Neural progenitor cell (in vitro differentiated cells): ENCODE results near the gene MDH1B. TPM values are rescaled to one million over a fixed set of nuclear protein-coding genes. Genes with fewer than 3 reads are reported as not detected.
A peak's percentile ranks its signal among the peaks of the same experiment; 100 is the strongest.

Experiments used
- DNase-seq: peaks from one replicate; pipeline ENCODE4 v3.0.0-alpha.2; 2016; ENCODE audit warnings: low spot score
- H2AFZ ChIP-seq: fragments of 200-600 bp; sonication (generic); replicated peaks from 2 replicates; pipeline ENCODE4 v1.6.1; 2016; ENCODE audit warnings: antibody characterized with exemption
- H3F3A ChIP-seq: fragments of 200-600 bp; sonication (generic); 2 replicates; pipeline ENCODE4 v1.6.1; 2016; ENCODE audit warnings: antibody characterized with exemption, low read depth
- H3K27ac ChIP-seq: fragments of 200-600 bp; sonication (generic); 2 replicates; pipeline ENCODE4 v1.5.1; 2016; ENCODE audit warnings: mild to moderate bottlenecking
- H3K27me3 ChIP-seq: fragments of 200-600 bp; sonication (generic); 2 replicates; pipeline ENCODE4 v1.6.1; 2016; ENCODE audit warnings: mild to moderate bottlenecking, moderate library complexity
- H3K36me3 ChIP-seq: fragments of 200-600 bp; sonication (generic); 2 replicates; pipeline ENCODE4 v1.5.1; 2016
- H3K4me1 ChIP-seq: fragments of 200-600 bp; sonication (generic); 2 replicates; pipeline ENCODE4 v1.6.1; 2016; ENCODE audit warnings: mixed run types
- H3K4me2 ChIP-seq: fragments of 200-600 bp; sonication (generic); 2 replicates; pipeline ENCODE4 v1.6.1; 2016
- H3K4me3 ChIP-seq: fragments of 200-600 bp; sonication (generic); 2 replicates; pipeline ENCODE4 v1.5.1; 2016
- H3K79me2 ChIP-seq: fragments of 200-600 bp; sonication (generic); 2 replicates; pipeline ENCODE4 v1.6.1; 2016; ENCODE audit warnings: low read depth
- H3K9ac ChIP-seq: fragments of 200-600 bp; sonication (generic); 2 replicates; pipeline ENCODE4 v1.6.1; 2016
- H3K9me3 ChIP-seq: fragments of 200-600 bp; sonication (generic); 2 replicates; pipeline ENCODE4 v1.5.1; 2016; ENCODE audit warnings: low read depth
- H4K20me1 ChIP-seq: fragments of 200-600 bp; sonication (generic); 2 replicates; pipeline ENCODE4 v1.6.1; 2016; ENCODE audit warnings: low read depth
- H3K27ac Mint-ChIP-seq: 3 replicates; pipeline ENCODE4 v1.8.0; 2021; ENCODE audit warnings: mixed read lengths
- H3K27me3 Mint-ChIP-seq: 2 replicates; pipeline ENCODE4 v1.8.0; 2022; ENCODE audit warnings: low read depth, mild to moderate bottlenecking, inconsistent platforms, moderate library complexity, mixed read lengths; ENCODE audit not compliant: insufficient read depth
- H3K36me3 Mint-ChIP-seq: 3 replicates; pipeline ENCODE4 v1.8.0; 2021; ENCODE audit warnings: mixed read lengths
- H3K4me1 Mint-ChIP-seq: 3 replicates; pipeline ENCODE4 v1.8.0; 2021; ENCODE audit warnings: mixed read lengths
- H3K4me3 Mint-ChIP-seq: 3 replicates; pipeline ENCODE4 v1.8.0; 2021; ENCODE audit warnings: mild to moderate bottlenecking, moderate library complexity, mixed read lengths
- H3K9me3 Mint-ChIP-seq: 3 replicates; pipeline ENCODE4 v1.8.0; 2020; ENCODE audit warnings: mixed read lengths
- CTCF ChIP-seq: fragments of 200-600 bp; sonication (generic); IDR thresholded peaks from 2 replicates; pipeline ENCODE4 v1.5.1; 2017; ENCODE audit warnings: antibody characterized with exemption, mild to moderate bottlenecking
- EZH2 ChIP-seq: fragments of 200-600 bp; sonication (generic); IDR thresholded peaks from 2 replicates; pipeline ENCODE4 v1.6.1; 2017; ENCODE audit warnings: antibody characterized with exemption, mild to moderate bottlenecking, moderate library complexity
- EZH2phosphoT487 ChIP-seq: fragments of 200-600 bp; sonication (generic); IDR thresholded peaks from 2 replicates; pipeline ENCODE4 v1.6.1; 2017; ENCODE audit warnings: antibody characterized with exemption
- total RNA-seq: library from RNA; depleted of rRNA; stranded (reverse); fragments of >200 nt; gene quantifications from 2 replicates; pipeline ENCODE4 v1.2.3, GENCODE V29; 2015; ENCODE audit warnings: low replicate concordance

The MDH1B gene
- total RNA-seq, 1 donor from 2014 or later = 3.9 TPM

- Histone ChIP-seq H3K9me3 (no peaks in the 10 kb centered on the region), H3K36me3 (no peaks in the 10 kb centered on the region), H2AFZ (peak overlapping the region; percentile 98), H3K4me2 (peak overlapping the region; percentile 86), H3K9ac (peak overlapping the region; percentile 87), H4K20me1 (no peaks in the 10 kb centered on the region), H3K4me1 (peaks cover 5% of the 10 kb centered on the region), H3K27ac (no peak overlapping the region), H3K4me3 (peak overlapping the region; percentile 81), H3K27me3 (peaks cover 18% of the 10 kb centered on the region), H3F3A (no peaks in the 10 kb centered on the region), H3K79me2 (peaks cover 42% of the 10 kb centered on the region)
- Mint-ChIP-seq H3K4me3 (no peak overlapping the region), H3K4me1 (peaks cover 10% of the 10 kb centered on the region), H3K27me3 (peaks cover 4% of the 10 kb centered on the region), H3K36me3 (peaks cover 6% of the 10 kb centered on the region), H3K9me3 (no peaks in the 10 kb centered on the region), H3K27ac (no peak overlapping the region)
- TF ChIP-seq CTCF (no peak), EZH2phosphoT487 (no peak), EZH2 (no peak)
- DNase-seq = peak; percentile 11
Measured at GRCh38 chr2:206766057-206766930, 1.2 kb upstream of the MDH1B start.

- Histone ChIP-seq H3K9ac (peak overlapping the region; percentile 87), H3K27me3 (peaks cover 28% of the 10 kb centered on the region), H3K4me2 (peak overlapping the region; percentile 86), H4K20me1 (no peaks in the 10 kb centered on the region), H3K27ac (no peak overlapping the region), H3F3A (no peaks in the 10 kb centered on the region), H2AFZ (peak overlapping the region; percentile 98), H3K4me1 (peaks cover 5% of the 10 kb centered on the region), H3K9me3 (no peaks in the 10 kb centered on the region), H3K36me3 (no peaks in the 10 kb centered on the region), H3K79me2 (peaks cover 42% of the 10 kb centered on the region), H3K4me3 (peak overlapping the region; percentile 81)
- DNase-seq = no peak
- H3K9me3 Mint-ChIP-seq = no peaks in the 10 kb centered on the region
- peaks cover 6% of the 10 kb centered on the region for H3K36me3 Mint-ChIP-seq
- H3K4me3 Mint-ChIP-seq = no peak overlapping the region
- H3K4me1 Mint-ChIP-seq = peaks cover 10% of the 10 kb centered on the region
- peak overlapping the region; percentile 97 for H3K27ac Mint-ChIP-seq
- H3K27me3 Mint-ChIP-seq = peaks cover 4% of the 10 kb centered on the region
- TF ChIP-seq EZH2 = no peak
- no peak for TF ChIP-seq EZH2phosphoT487
- TF ChIP-seq CTCF = no peak
Measured at GRCh38 chr2:206764673-206765241, 371 bp downstream of the MDH1B start.

GRCh38 chr2:206756816-206757215 lies 8.3 kb downstream of the MDH1B start:
- no peak overlapping the region for H3K4me3 ChIP-seq
- no peaks in the 10 kb centered on the region for H4K20me1 ChIP-seq
- no peaks in the 10 kb centered on the region for H3K9me3 ChIP-seq
- no peaks in the 10 kb centered on the region for H3F3A ChIP-seq
- H3K27me3 Mint-ChIP-seq = no peaks in the 10 kb centered on the region
- no peaks in the 10 kb centered on the region for H3K4me1 ChIP-seq
- H3K27ac Mint-ChIP-seq = no peak overlapping the region
- no peak overlapping the region for H3K4me3 Mint-ChIP-seq
- H3K27ac ChIP-seq = no peak overlapping the region
- H3K79me2 ChIP-seq = no peaks in the 10 kb centered on the region
- no peaks in the 10 kb centered on the region for H3K9me3 Mint-ChIP-seq
- no peak overlapping the region for H3K4me2 ChIP-seq
- no peaks in the 10 kb centered on the region for H3K36me3 ChIP-seq
- DNase-seq = no peak
- no peaks in the 10 kb centered on the region for H3K36me3 Mint-ChIP-seq
- TF ChIP-seq CTCF = no peak
- TF ChIP-seq EZH2 = no peak
- H3K9ac ChIP-seq = no peak overlapping the region
- H3K4me1 Mint-ChIP-seq = no peaks in the 10 kb centered on the region
- peaks cover 14% of the 10 kb centered on the region for H3K27me3 ChIP-seq
- H2AFZ ChIP-seq = no peak overlapping the region
